ENCODE measurements around the gene CLSTN2.
"Not testable (repeated sequence)": the region's sequence is repeated elsewhere in the genome, so short reads cannot be mapped to it uniquely, and the experiment has no call there.

Gene CLSTN2

DNA sequence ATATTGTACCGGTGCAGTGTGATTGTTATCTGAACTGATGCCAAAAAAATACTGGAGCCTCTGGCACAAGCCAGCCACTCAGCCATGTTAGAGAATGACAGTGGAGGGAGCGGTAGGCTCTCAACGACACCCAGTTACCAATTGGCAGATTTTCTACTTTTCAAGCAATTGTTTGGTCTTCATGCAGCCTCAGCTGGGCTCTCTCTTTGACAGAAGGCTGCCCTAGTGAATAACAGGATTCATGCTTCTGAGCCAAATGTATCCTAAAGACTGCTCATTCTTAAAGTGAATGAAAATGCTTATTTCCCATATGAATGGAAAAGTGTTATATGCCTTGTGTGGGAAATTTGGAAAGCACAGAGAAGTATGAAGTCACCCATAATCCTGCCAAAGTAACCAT is 481.7 kb downstream of the CLSTN2 start:
- DNase-seq (ENCODE audit: low read depth): no peak
- H3K4me3 ChIP-seq (ENCODE audit: control insufficient read depth, low read depth, low read length): no peak overlapping the region
- TF ChIP-seq, protein P1, sequence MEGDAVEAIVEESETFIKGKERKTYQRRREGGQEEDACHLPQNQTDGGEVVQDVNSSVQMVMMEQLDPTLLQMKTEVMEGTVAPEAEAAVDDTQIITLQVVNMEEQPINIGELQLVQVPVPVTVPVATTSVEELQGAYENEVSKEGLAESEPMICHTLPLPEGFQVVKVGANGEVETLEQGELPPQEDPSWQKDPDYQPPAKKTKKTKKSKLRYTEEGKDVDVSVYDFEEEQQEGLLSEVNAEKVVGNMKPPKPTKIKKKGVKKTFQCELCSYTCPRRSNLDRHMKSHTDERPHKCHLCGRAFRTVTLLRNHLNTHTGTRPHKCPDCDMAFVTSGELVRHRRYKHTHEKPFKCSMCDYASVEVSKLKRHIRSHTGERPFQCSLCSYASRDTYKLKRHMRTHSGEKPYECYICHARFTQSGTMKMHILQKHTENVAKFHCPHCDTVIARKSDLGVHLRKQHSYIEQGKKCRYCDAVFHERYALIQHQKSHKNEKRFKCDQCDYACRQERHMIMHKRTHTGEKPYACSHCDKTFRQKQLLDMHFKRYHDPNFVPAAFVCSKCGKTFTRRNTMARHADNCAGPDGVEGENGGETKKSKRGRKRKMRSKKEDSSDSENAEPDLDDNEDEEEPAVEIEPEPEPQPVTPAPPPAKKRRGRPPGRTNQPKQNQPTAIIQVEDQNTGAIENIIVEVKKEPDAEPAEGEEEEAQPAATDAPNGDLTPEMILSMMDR (IDR thresholded peaks at IDR 0.05; ENCODE audit: control insufficient read depth, insufficient read depth, low read depth, low read length, missing control alignments): no peak

DNA sequence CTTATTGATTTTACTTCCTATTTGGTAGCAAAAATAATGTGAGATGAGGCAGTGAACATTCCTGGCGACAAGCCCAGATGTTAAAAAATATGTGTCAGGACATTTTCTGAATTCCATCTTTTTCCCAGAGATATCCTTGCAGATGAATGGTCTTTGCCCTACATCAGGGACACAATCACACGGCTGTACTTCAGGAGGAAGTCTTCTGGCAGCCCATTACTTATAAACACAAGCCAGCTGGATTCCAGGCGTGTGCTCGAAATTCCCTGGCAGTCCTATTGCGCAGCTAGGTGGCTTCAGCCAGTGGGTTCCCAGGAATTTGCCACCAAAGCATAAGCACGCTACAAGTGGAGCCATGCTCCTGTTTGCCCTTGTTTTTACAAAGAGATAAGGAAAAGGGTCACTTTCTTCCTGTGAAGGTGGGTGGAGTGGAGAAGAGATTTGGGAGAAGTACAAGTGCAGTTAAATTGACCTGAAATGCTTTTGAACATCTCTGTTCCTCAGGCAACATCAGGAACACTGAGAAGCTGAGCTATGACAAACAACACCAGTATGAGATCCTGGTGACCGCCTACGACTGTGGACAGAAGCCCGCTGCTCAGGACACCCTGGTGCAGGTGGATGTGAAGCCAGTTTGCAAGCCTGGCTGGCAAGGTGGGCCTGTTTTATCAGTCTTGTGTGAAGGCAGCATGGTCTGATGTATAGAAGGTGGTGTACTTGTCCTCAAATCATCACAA is 485.8 kb downstream of the CLSTN2 start:
- peak; percentile 7 for DNase-seq (ENCODE audit: low read depth)
- H3K4me3 ChIP-seq (ENCODE audit: control insufficient read depth, low read depth, low read length): no peak overlapping the region
- TF ChIP-seq, protein P1 (IDR thresholded peaks at IDR 0.05; ENCODE audit: control insufficient read depth, insufficient read depth, low read depth, low read length, missing control alignments): no peak

DNA sequence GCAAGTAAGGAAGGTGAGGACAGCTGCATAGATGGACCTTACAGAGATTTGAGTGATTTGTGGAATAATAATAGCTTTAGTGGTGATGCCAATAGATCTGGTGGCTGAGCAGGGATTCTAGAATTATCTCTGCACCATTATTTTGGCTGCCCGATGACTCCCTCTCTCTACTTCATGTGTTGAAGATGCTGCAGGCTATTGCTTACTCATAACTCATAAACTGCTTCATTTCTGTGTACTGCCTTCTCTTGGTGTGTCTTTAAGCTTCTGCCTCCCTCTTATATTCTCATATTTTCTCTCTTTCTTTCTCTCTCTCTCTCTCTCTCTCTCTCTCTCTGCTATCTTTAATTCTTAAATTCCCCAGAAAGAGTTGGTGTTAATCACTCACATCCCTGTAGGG is 486.9 kb downstream of the CLSTN2 start:
- no peak for DNase-seq (ENCODE audit: low read depth)
- H3K4me3 ChIP-seq (ENCODE audit: control insufficient read depth, low read depth, low read length): no peak overlapping the region
- TF ChIP-seq, protein P1 (IDR thresholded peaks at IDR 0.05; ENCODE audit: control insufficient read depth, insufficient read depth, low read depth, low read length, missing control alignments): no peak

DNA sequence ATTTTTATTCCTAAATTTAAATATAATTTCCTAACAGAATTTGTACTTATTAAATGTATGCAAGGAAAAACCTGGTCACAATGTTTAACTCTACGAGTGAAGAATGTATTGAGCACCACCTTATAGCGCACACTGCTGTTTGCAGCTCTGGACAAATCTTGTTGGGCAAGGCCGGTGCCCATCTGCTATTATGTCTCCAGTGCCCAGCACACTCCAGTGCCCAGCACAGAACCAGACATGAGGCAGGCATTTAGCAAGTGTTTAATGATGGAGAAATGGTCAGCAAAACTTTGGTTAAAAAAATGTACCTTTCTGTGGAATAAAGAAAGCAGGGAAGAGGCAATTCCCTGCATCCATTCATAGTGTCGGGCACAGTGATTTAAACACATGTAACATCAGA is 488.2 kb downstream of the CLSTN2 start:
- no peak for DNase-seq (ENCODE audit: low read depth)
- TF ChIP-seq, protein P1 (IDR thresholded peaks at IDR 0.05; ENCODE audit: control insufficient read depth, insufficient read depth, low read depth, low read length, missing control alignments): no peak
- no peak overlapping the region for H3K4me3 ChIP-seq (ENCODE audit: control insufficient read depth, low read depth, low read length)

DNA sequence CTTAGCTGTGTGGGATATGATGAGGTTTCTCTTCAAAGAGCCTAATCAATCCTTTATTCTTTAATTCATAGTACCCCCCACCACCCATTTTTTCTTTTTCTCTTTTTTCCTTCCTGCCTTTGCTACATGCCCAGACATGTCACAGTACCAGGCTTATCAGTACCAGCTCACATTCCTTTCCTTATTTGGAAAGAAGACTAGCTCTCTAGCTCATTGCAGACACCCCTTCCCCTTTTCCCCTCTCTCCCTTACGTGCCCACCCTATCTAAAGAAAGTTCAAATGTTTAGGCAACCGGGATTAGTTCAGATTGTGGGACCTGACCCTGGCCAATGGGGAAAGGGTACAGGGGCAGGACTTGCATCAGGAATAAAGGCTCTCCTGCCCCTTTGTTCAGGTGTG is 488.6 kb downstream of the CLSTN2 start:
- H3K4me3 ChIP-seq (ENCODE audit: control insufficient read depth, low read depth, low read length); DNase-seq (ENCODE audit: low read depth): not testable (repeated sequence)

DNA sequence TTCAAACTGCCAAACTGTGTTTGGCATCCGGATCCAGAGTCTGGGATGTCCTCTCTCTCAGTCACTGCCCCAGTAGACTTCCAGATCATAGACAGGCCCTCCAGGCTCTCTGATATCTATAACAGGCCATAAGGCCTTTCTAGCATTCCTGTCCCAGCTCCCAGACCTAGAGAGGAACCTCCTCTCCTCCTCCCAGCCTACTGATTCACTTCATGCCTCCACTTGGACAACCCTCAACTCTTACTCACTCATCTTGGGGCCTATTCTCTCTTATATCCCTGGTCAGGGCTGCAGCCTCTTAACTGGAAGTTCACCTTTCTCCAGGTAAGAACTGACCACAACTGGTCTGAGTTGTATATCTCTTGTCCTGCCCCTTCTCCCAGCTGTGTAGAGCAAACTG is 489.2 kb downstream of the CLSTN2 start:
- TF ChIP-seq, protein P1 (IDR thresholded peaks at IDR 0.05; ENCODE audit: control insufficient read depth, insufficient read depth, low read depth, low read length, missing control alignments): no peak
- no peak for DNase-seq (ENCODE audit: low read depth)
- no peak overlapping the region for H3K4me3 ChIP-seq (ENCODE audit: control insufficient read depth, low read depth, low read length)

DNA sequence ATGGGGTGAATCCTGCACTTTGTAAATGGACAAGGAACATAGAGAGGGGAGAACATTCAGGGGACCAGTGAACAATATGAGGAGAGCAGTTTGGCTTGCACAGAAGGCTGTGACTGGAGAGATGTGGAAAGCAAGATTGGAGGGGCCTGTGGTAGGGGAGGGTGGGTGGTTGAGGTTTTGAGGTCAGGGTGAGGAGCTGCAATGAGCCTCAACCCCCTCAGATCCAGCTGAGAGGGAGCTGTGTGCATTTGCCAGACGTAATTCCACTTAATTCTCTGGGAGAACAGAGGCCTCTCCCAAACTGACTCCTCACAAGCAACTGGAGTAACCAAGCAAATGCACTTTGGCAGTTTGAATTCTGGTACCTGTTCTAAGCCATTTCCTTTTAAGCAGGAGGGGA is 489.7 kb downstream of the CLSTN2 start:
- no peak for DNase-seq (ENCODE audit: low read depth)

More for the DNA sequence above, 489.7 kb downstream of the CLSTN2 start:
- no peak overlapping the region for H3K4me3 ChIP-seq (ENCODE audit: control insufficient read depth, low read depth, low read length)
- TF ChIP-seq, protein P1 (IDR thresholded peaks at IDR 0.05; ENCODE audit: control insufficient read depth, insufficient read depth, low read depth, low read length, missing control alignments): no peak

All from AG09309 (cell line).